ENCODE data around the gene AP1G2.

The AP1G2 gene

GRCh38 chr14:23520899-23521533 is 46.6 kb downstream of the AP1G2 start:
- Mint-ChIP-seq H3K4me3 (no peak overlapping the region), H3K27ac (no peak overlapping the region), H3K27me3 (no peaks in the 10 kb centered on the region), H3K9me3 (no peaks in the 10 kb centered on the region), H3K4me1 (ENCODE audit: low read depth) (no peaks in the 10 kb centered on the region), H3K36me3 (ENCODE audit: low read depth) (no peaks in the 10 kb centered on the region)
- DNase-seq: no peak

- H3K9me3 Mint-ChIP-seq: no peaks in the 10 kb centered on the region
Measured at GRCh38 chr14:23518709-23519108, 48.9 kb downstream of the AP1G2 start.

GRCh38 chr14:23517650-23518326 is 49.8 kb downstream of the AP1G2 start:
- Mint-ChIP-seq H3K27ac (no peak overlapping the region), H3K4me3 (no peak overlapping the region), H3K9me3 (no peaks in the 10 kb centered on the region), H3K27me3 (no peaks in the 10 kb centered on the region), H3K36me3 (ENCODE audit: low read depth) (no peaks in the 10 kb centered on the region), H3K4me1 (ENCODE audit: low read depth) (no peaks in the 10 kb centered on the region)
- DNase-seq: no peak

More at GRCh38 chr14:23518709-23519108, 48.9 kb downstream of the AP1G2 start:
- Mint-ChIP-seq H3K36me3 (ENCODE audit: low read depth) (no peaks in the 10 kb centered on the region), H3K27ac (no peak overlapping the region), H3K27me3 (no peaks in the 10 kb centered on the region), H3K4me1 (ENCODE audit: low read depth) (no peaks in the 10 kb centered on the region), H3K4me3 (no peak overlapping the region)
- no peak for DNase-seq

- H3K27me3 Mint-ChIP-seq: no peaks in the 10 kb centered on the region
- H3K9me3 Mint-ChIP-seq: no peaks in the 10 kb centered on the region
- no peak overlapping the region for H3K4me3 Mint-ChIP-seq
- H3K4me1 Mint-ChIP-seq (ENCODE audit: low read depth): peaks cover 6% of the 10 kb centered on the region
- no peak overlapping the region for H3K27ac Mint-ChIP-seq
- DNase-seq: no peak
- no peaks in the 10 kb centered on the region for H3K36me3 Mint-ChIP-seq (ENCODE audit: low read depth)
Measured at GRCh38 chr14:23514644-23514957, 53.0 kb downstream of the AP1G2 start.

GRCh38 chr14:23513818-23514643 is 53.6 kb downstream of the AP1G2 start:
- H3K27me3 Mint-ChIP-seq: no peaks in the 10 kb centered on the region
- no peaks in the 10 kb centered on the region for H3K36me3 Mint-ChIP-seq (ENCODE audit: low read depth)
- DNase-seq: no peak
- no peaks in the 10 kb centered on the region for H3K9me3 Mint-ChIP-seq
- no peak overlapping the region for H3K4me3 Mint-ChIP-seq
- no peak overlapping the region for H3K27ac Mint-ChIP-seq
- peaks cover 6% of the 10 kb centered on the region for H3K4me1 Mint-ChIP-seq (ENCODE audit: low read depth)

GRCh38 chr14:23513005-23513817 is 54.4 kb downstream of the AP1G2 start:
- Mint-ChIP-seq H3K4me1 (ENCODE audit: low read depth) (peaks cover 6% of the 10 kb centered on the region), H3K9me3 (no peaks in the 10 kb centered on the region), H3K27me3 (no peaks in the 10 kb centered on the region), H3K27ac (no peak overlapping the region), H3K36me3 (ENCODE audit: low read depth) (no peaks in the 10 kb centered on the region), H3K4me3 (no peak overlapping the region)
- no peak for DNase-seq

GRCh38 chr14:23512156-23512555 is 55.4 kb downstream of the AP1G2 start:
- H3K36me3 Mint-ChIP-seq (ENCODE audit: low read depth): no peaks in the 10 kb centered on the region
- H3K27me3 Mint-ChIP-seq: no peaks in the 10 kb centered on the region
- H3K4me3 Mint-ChIP-seq: peak overlapping the region; percentile 51
- DNase-seq: peak; percentile 36
- no peaks in the 10 kb centered on the region for H3K9me3 Mint-ChIP-seq
- H3K27ac Mint-ChIP-seq: peak overlapping the region; percentile 70
- peaks cover 6% of the 10 kb centered on the region for H3K4me1 Mint-ChIP-seq (ENCODE audit: low read depth)

Data from activated T-cell treated with anti-CD3 and anti-CD28 coated beads, Interleukin-2, amount 50 U/mL, for 24 hours (primary cell).